Measurements from ENCODE around the gene LRMDA.

DNA sequence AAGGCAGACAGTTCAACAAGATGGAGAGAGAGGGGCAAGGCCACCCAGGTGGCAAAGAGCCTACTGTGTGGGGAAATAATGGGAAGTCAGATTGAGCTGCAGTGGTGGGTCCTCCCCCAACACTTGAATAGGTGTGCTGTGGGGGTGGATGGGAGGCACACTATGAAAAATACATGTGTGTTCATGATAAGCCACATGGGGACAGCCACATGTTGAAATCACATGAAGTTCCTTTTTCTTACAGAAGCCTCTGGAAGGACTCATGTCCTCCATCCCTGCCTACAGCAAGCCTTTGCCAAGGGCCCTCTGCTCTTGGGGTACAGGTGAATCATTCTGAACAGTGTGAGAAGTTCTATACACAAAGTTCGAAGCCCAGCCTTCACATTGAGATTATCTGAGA, 310.9 kb downstream of the LRMDA start:
- TF ChIP-seq, protein P1, sequence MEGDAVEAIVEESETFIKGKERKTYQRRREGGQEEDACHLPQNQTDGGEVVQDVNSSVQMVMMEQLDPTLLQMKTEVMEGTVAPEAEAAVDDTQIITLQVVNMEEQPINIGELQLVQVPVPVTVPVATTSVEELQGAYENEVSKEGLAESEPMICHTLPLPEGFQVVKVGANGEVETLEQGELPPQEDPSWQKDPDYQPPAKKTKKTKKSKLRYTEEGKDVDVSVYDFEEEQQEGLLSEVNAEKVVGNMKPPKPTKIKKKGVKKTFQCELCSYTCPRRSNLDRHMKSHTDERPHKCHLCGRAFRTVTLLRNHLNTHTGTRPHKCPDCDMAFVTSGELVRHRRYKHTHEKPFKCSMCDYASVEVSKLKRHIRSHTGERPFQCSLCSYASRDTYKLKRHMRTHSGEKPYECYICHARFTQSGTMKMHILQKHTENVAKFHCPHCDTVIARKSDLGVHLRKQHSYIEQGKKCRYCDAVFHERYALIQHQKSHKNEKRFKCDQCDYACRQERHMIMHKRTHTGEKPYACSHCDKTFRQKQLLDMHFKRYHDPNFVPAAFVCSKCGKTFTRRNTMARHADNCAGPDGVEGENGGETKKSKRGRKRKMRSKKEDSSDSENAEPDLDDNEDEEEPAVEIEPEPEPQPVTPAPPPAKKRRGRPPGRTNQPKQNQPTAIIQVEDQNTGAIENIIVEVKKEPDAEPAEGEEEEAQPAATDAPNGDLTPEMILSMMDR (IDR thresholded peaks at IDR 0.05) = no peak
- no peak for TF ChIP-seq EP300 (IDR thresholded peaks at IDR 0.05)
